ENCODE results near the gene NELL1. TPM values are rescaled to one million over a fixed set of nuclear protein-coding genes. Genes with fewer than 3 reads are reported as not detected.

NELL1 gene
- total RNA-seq, 1 experiment from 2014 or later, result 0.22 TPM

- no peaks in the 10 kb centered on the region; the same call in 1 of the 2 replicates for H3K27me3 Mint-ChIP-seq (ENCODE audit: low read depth)
- no peak overlapping the region for H4K8ac ChIP-seq (replicated peaks; ENCODE audit: insufficient read length, low read depth, low read length)
- H3K27me3 ChIP-seq (ENCODE audit: insufficient read depth, low read length), result no peaks in the 10 kb centered on the region
- no peak overlapping the region for H3K27ac ChIP-seq (ENCODE audit: insufficient read length, low read depth, low read length)
- no peak overlapping the region for H3K4me2 ChIP-seq (ENCODE audit: insufficient read depth, insufficient read length, low read length)
- H3K4me1 ChIP-seq (ENCODE audit: insufficient read depth, low read length), result no peaks in the 10 kb centered on the region
- H3K4ac ChIP-seq (ENCODE audit: low read depth, low read length), result no peak overlapping the region
- H2AFZ ChIP-seq (ENCODE audit: low read length), result no peak overlapping the region
- no CpG with 5 or more reads among the region's 3 CpGs for WGBS (ENCODE audit: extremely low coverage, insufficient read length, low lambda C conversion rate)
- H3K56ac ChIP-seq (ENCODE audit: insufficient read length, low read depth, low read length), result no peak overlapping the region
- no peaks in the 10 kb centered on the region for H3K79me1 ChIP-seq (ENCODE audit: insufficient read depth, low read depth, low read length, poor library complexity, severe bottlenecking)
- H4K20me1 ChIP-seq (ENCODE audit: control insufficient read depth, insufficient read depth, insufficient read length), result no peaks in the 10 kb centered on the region
- H3K4me3 Mint-ChIP-seq, result no peak overlapping the region
- H3K18ac ChIP-seq (ENCODE audit: insufficient read length, low read depth, low read length), result no peak overlapping the region
- no peaks in the 10 kb centered on the region for H3K9me3 ChIP-seq (ENCODE audit: control insufficient read depth, low read depth, low read length)
- H2AK5ac ChIP-seq (ENCODE audit: insufficient read length, low read length), result no peak overlapping the region
- H2BK20ac ChIP-seq (ENCODE audit: low read depth, low read length, poor library complexity, severe bottlenecking), result no peak overlapping the region
- H2BK15ac ChIP-seq (ENCODE audit: low read depth, low read length), result no peak overlapping the region
- H3K79me2 ChIP-seq (ENCODE audit: insufficient read depth, low read length), result no peaks in the 10 kb centered on the region
- H3K23me2 ChIP-seq (ENCODE audit: insufficient read length, low read depth, low read length, poor library complexity, severe bottlenecking), result no peaks in the 10 kb centered on the region
- no peaks in the 10 kb centered on the region for H3K36me3 Mint-ChIP-seq (ENCODE audit: insufficient read depth in 1 of 3, low read depth in 3 of 3)
- H3K4me1 Mint-ChIP-seq, result peaks cover 21 to 22% of the 10 kb centered on the region in 2 experiments
- no peak overlapping the region for H2BK5ac ChIP-seq (ENCODE audit: insufficient read length, low read length)
- no peak overlapping the region for H4K91ac ChIP-seq (ENCODE audit: insufficient read length, low read depth, low read length)
- no peak for TF ChIP-seq CTCF (conservative IDR thresholded peaks at IDR 0.05)
- H3K23ac ChIP-seq (ENCODE audit: insufficient read length, low read depth, low read length), result no peak overlapping the region
- no peak overlapping the region for H3K27ac Mint-ChIP-seq
- H3K9me3 Mint-ChIP-seq, result no peaks in the 10 kb centered on the region
- no peak overlapping the region for H3K14ac ChIP-seq (ENCODE audit: insufficient read depth, low read length)
- no peak overlapping the region for H2BK12ac ChIP-seq (ENCODE audit: insufficient read length, low read depth, low read length)
- no peak overlapping the region for H2BK120ac ChIP-seq (ENCODE audit: low read depth, low read length, poor library complexity, severe bottlenecking)
- no peak overlapping the region for H3K9ac ChIP-seq (ENCODE audit: extremely low read depth, insufficient read length, low read length)
- H4K5ac ChIP-seq (ENCODE audit: insufficient read length, low read depth, low read length), result no peak overlapping the region
- DNase-seq, result no peak
- H3T11ph ChIP-seq (ENCODE audit: low read length), result no peak overlapping the region
These were observed 295.6 kb downstream of the NELL1 start for GRCh38 chr11:20964985-20965384.

Measured in H9 (cell line).